GM19395 (cell line): ENCODE data around the gene SPATS2.

Source experiments
- ATAC-seq: cut with Tn5 transposase; IDR thresholded peaks from one replicate; pipeline ENCODE4 v1.9.1; 2021; ENCODE audit warnings: mild to moderate bottlenecking, moderate library complexity; ENCODE audit not compliant: unreplicated experiment

SPATS2 gene

GRCh38 chr12:49567611-49568441 lies 200.6 kb downstream of the SPATS2 start, which contains the start of gene MCRS1:
Gene MCRS1, minus strand, starts transcription at chr12:49568142. Its CDS starts 1,411 bp downstream, at chr12:49566731.
- peak; percentile 87 for ATAC-seq

GRCh38 chr12:49568442-49569162 lies 201.3 kb downstream of the SPATS2 start:
- ATAC-seq: peak; percentile 34
